Keratinocyte (primary cell): Measurements from ENCODE around the gene SRRM5.

ENCODE experiments used
- CTCF ChIP-seq, 3 experiments: IDR thresholded peaks in 1 of 3; conservative IDR thresholded peaks in 1 of 3; optimal IDR thresholded peaks in 1 of 3; 2 replicates in 2 of 3; 3 replicates in 1 of 3; pipeline versions ENCODE3 to v1.5.1; 2011; ENCODE audit warnings: low read length in 3 of 3, mild to moderate bottlenecking in 3 of 3, moderate library complexity in 2 of 3, control low read depth in 1 of 3, inconsistent platforms in 1 of 3; ENCODE audit not compliant: insufficient read depth in 2 of 3; ENCODE audit errors: extremely low read depth in 1 of 3
- EZH2 ChIP-seq: IDR thresholded peaks from one replicate; pipeline ENCODE4 v1.6.1; 2012; ENCODE audit warnings: inconsistent platforms, mild to moderate bottlenecking, low read length, moderate library complexity

GRCh38 chr19:43606569-43607229 is 5.2 kb upstream of the SRRM5 start:
- no peak for TF ChIP-seq CTCF (optimal IDR thresholded peaks at IDR 0.05 in 1 of 3, IDR thresholded peaks at IDR 0.05 in 1 of 3, conservative IDR thresholded peaks at IDR 0.05 in 1 of 3; ENCODE audit: extremely low read depth in 1 of 3, insufficient read depth in 2 of 3, low read length in 3 of 3)
- no peak for TF ChIP-seq EZH2
